NT2/D1 (cell line): ENCODE results near the gene PDE6A.

Source experiments
- DNase-seq: peaks from one replicate; pipeline ENCODE4 v3.0.0-alpha.2; 2011; ENCODE audit warnings: low read depth, low spot score
- H3K27me3 ChIP-seq: 2 replicates; pipeline ENCODE4 v1.6.0; 2011; ENCODE audit warnings: mild to moderate bottlenecking; ENCODE audit not compliant: insufficient read length, insufficient read depth
- H3K36me3 ChIP-seq: 2 replicates; pipeline ENCODE4 v1.6.1; 2011; ENCODE audit warnings: mild to moderate bottlenecking, low read length, mixed read lengths; ENCODE audit not compliant: insufficient read depth, insufficient read length
- H3K4me1 ChIP-seq: 2 replicates; pipeline ENCODE4 v1.5.1; 2011; ENCODE audit not compliant: insufficient read depth, insufficient read length
- H3K4me3 ChIP-seq: 2 replicates; pipeline ENCODE4 v1.5.1; 2011; ENCODE audit warnings: low read depth; ENCODE audit not compliant: insufficient read length
- H3K9ac ChIP-seq: 2 replicates; pipeline ENCODE4 v1.6.0; 2011; ENCODE audit warnings: low read depth; ENCODE audit not compliant: insufficient read length
- H3K9me3 ChIP-seq: 2 replicates; pipeline ENCODE4 v1.5.1; 2011; ENCODE audit warnings: mild to moderate bottlenecking, low read length; ENCODE audit not compliant: insufficient read depth
- SUZ12 ChIP-seq: IDR thresholded peaks from 2 replicates; pipeline ENCODE4 v1.6.1; 2011; ENCODE audit not compliant: insufficient read length, insufficient read depth; ENCODE audit errors: extremely low read depth
- YY1 ChIP-seq: IDR thresholded peaks from 2 replicates; pipeline ENCODE4 v1.6.1; 2011; ENCODE audit not compliant: insufficient read length, insufficient read depth
- ZNF274 ChIP-seq: IDR thresholded peaks from 2 replicates; pipeline ENCODE4 v1.6.1; 2011; ENCODE audit warnings: mild to moderate bottlenecking, low read depth, low read length

PDE6A gene

DNA sequence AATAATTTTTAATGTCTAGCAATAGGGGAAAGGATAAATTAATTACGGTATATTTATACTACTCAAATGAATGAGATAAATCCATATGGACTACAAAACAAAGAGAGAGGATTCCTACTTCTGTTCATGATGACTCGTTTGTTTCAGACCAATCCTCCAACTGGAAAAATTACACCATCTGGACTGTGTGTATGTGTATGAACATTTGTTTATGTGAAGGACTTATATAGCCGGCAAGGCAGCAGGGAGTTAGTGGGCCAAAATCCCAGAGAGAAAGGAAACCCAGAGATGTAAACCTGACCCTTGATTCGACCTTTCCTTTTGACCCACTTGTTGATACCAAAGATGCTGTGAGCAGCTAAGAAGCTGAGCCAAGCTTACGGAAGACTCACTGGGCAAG lies 20.1 kb downstream of the PDE6A start:
- Histone ChIP-seq H3K4me3 (no peak overlapping the region), H3K36me3 (no peaks in the 10 kb centered on the region), H3K4me1 (no peaks in the 10 kb centered on the region), H3K9ac (no peak overlapping the region), H3K27me3 (no peaks in the 10 kb centered on the region), H3K9me3 (no peaks in the 10 kb centered on the region)
- DNase-seq = no peak
- TF ChIP-seq YY1 (no peak), SUZ12 (no peak), ZNF274 (no peak)

DNA sequence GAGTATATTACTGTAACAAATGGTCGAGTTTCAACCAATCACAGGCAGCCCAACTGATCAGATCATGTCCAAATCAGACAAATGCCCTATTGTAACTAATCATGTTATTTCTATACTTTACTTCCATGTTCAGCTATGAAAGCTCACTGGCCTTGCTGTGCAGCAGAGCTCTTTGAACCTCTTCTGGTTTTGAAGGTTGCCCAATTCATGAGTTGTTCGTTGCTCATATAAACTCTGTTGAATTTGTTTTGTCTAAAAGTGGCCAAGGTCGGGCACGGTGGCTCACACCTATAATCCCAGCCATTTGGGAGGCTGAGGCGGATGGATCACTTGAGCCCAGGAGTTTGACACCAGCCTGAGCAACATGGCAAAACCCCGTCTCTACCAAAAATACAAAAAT lies 21.6 kb downstream of the PDE6A start:
- TF ChIP-seq YY1 (no peak), ZNF274 (no peak), SUZ12 (no peak)
- H3K36me3 ChIP-seq = no peaks in the 10 kb centered on the region
- H3K4me1 ChIP-seq = no peaks in the 10 kb centered on the region
- no peaks in the 10 kb centered on the region for H3K27me3 ChIP-seq
- H3K9ac ChIP-seq = no peak overlapping the region
- DNase-seq = no peak
- no peak overlapping the region for H3K4me3 ChIP-seq
- no peaks in the 10 kb centered on the region for H3K9me3 ChIP-seq

DNA sequence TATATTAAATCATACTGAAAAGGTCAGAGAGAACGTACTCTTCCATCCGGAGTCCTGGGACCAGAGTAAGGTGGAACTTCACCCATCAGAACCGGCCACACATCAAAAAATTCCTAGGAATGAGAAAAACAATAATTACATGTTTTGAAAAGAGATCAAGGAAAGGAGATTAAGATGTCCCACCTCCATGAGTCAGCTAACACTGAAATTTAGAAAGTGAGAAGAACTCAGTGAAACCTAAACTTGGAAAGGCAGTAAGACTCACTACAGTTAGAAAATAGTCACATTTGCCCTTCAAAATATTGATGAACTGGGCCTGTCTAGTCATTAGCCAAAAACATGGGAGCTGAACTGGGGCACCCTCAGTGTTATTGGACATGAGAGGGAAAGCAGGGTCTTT lies 23.0 kb downstream of the PDE6A start:
- no peaks in the 10 kb centered on the region for H3K4me1 ChIP-seq
- DNase-seq = no peak
- no peak overlapping the region for H3K9ac ChIP-seq
- no peaks in the 10 kb centered on the region for H3K36me3 ChIP-seq
- TF ChIP-seq YY1 (no peak), ZNF274 (no peak), SUZ12 (no peak)
- H3K9me3 ChIP-seq = no peaks in the 10 kb centered on the region
- no peaks in the 10 kb centered on the region for H3K27me3 ChIP-seq
- no peak overlapping the region for H3K4me3 ChIP-seq

DNA sequence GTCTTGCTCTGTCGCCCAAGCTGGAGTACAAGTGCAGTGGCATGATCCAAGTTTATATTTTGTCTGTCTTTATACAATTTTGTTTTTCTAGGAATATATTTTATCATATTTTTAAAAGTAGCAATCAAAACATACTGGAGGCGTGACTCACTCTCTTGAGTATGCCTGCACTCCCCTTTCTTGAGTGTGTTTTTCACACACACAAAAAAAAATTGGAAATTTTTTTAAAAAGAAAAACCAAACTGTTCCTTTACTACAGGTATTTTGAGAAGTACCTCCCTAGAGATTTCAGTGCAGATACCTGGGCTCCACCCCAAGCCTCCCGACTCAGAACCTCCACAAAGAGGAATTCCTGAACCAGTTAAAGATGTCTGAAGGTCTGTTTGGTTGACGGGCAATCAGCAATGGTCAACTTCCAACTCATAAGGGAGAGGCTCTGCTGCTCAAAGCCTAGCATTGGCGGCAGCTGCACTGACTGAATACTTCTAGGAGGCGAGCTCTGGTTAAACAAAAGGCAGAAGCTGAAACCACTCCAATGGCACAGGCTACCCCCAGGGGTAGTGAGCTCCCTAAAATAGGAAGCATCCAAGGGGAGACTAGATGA lies 27.4 kb downstream of the PDE6A start:
- Histone ChIP-seq H3K4me3 (no peak overlapping the region), H3K9ac (no peak overlapping the region), H3K27me3 (no peaks in the 10 kb centered on the region), H3K36me3 (no peaks in the 10 kb centered on the region), H3K4me1 (peaks cover 4% of the 10 kb centered on the region), H3K9me3 (no peaks in the 10 kb centered on the region)
- TF ChIP-seq YY1 = no peak
- TF ChIP-seq SUZ12 = no peak
- TF ChIP-seq ZNF274 = no peak
- no peak for DNase-seq

DNA sequence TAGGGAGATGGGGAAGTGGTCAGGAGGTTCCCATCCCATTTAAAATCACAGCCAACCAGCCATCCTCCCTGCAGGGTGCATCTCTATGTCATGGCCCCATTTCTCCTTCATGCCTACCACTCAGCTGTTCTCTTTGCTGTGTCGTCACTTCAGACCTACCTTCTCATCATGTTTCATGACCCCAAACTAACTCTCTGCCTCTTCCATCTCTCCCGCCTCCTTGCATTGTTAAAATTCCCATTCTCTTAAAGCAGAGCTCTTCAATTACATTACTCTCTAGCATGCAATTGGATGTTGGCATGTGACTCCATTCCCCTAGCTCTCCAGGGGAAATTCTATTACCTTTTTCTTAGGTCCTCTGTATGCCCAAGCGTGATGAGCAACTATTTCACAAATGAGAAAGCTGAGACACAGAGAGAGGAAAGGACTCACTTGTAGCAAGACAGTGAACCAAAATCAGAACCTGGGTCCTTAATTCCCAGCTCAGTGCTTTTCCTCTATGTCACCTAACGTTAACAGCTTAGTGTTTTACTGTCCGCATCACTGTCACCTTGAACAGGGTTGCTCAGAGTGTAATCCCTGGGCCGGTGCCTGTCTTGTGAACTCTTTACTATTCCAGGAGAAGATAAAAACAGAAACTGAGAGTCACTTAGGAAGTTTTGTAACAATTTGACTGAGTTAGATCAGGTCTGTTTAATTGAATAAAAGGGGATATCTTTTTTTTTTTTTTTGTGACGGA lies 28.1 kb downstream of the PDE6A start:
- Histone ChIP-seq H3K27me3 (no peaks in the 10 kb centered on the region), H3K9ac (no peak overlapping the region), H3K9me3 (no peaks in the 10 kb centered on the region), H3K36me3 (no peaks in the 10 kb centered on the region), H3K4me1 (peaks cover 4% of the 10 kb centered on the region), H3K4me3 (no peak overlapping the region)
- TF ChIP-seq SUZ12 (no peak), ZNF274 (no peak), YY1 (no peak)
- DNase-seq = no peak

DNA sequence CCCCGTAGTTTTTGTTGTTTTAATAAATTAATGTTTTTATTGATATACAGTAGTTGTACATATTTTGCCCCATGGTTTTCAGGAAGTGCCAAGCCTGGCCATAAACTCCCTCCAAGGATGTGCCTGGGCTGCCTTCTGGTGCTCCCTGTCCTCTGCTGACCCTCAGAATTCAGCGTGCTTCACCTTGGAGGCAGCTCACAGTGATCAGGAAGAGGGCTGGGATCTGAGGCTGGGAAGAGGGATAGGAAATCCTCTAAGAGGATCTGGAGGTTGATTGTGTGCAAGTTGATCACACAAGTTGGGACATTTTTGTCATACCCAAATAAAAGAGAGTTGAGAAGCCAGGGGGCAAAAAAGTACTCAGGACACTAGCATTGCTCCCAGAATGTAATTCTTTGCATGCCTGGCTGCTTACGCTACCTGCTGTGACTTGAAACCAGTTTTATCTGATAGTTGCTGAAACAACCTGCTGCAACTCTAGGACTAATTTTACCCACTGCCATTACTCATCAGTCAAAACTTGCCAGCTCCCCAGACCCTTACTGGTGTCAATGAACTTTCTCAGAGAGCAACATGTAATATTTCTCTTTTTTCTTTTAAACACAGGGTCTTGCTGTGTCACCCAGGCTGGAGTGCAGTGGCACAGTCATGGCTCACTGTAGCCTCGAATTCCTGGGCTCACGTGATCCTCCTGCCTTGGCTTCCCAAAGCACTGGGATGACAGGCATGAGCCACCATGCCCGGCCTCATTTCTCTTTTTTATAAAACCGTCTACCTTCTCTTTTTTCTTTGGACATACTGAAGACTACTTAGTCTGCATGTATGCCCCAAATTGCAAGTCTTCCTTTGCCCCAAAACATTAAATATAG lies 29.0 kb downstream of the PDE6A start:
- Histone ChIP-seq H3K36me3 (no peaks in the 10 kb centered on the region), H3K27me3 (no peaks in the 10 kb centered on the region)
- no peak for DNase-seq

More for the DNA sequence above, 29.0 kb downstream of the PDE6A start:
- H3K9me3 ChIP-seq = no peaks in the 10 kb centered on the region
- H3K9ac ChIP-seq = no peak overlapping the region
- H3K4me3 ChIP-seq = no peak overlapping the region
- peaks cover 4% of the 10 kb centered on the region for H3K4me1 ChIP-seq
- TF ChIP-seq ZNF274 = no peak
- no peak for TF ChIP-seq SUZ12
- TF ChIP-seq YY1 = no peak
